ENCODE results near the gene CLEC3B. TPM values are rescaled to one million over a fixed set of nuclear protein-coding genes. Genes with fewer than 3 reads are reported as not detected.
A peak's percentile ranks its signal among the peaks of the same experiment; 100 is the strongest.

Gene CLEC3B
- total RNA-seq, 2 experiments from 2014 or later = not detected

DNA sequence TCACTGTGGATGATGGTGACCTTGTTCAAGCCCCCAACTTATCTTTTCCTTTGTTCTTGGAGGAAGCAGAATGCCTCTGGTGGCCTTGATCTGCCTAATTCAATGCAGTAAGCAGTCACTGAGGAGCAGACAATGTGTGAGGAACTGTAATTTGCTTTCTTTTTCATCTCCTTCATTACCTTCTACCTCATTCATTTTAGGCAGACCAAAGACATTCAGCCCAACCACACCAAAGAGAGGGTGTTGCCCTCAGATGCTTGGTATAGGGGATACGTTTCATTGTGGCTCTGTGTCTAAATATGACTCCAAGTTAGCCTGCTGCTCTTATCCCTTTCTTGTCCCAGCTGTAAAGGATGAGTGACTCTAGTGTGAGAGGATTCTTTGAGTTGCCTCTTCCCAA lies 34.8 kb upstream of the CLEC3B start:
- Mint-ChIP-seq H3K9me3 (ENCODE audit: low read depth) (no peaks in the 10 kb centered on the region), H3K4me1 (peaks cover 52% of the 10 kb centered on the region), H3K27ac (no peak overlapping the region), H3K36me3 (ENCODE audit: low read depth) (peaks cover 55% of the 10 kb centered on the region), H3K4me3 (no peak overlapping the region), H3K27me3 (no peaks in the 10 kb centered on the region)
- intact Hi-C loops (cut with DNase I, micrococcal nuclease) = no loop called here
- CTCF ChIA-PET = interaction anchor here (1.4 to 1.9 kb wide), 3 partner anchors 9 to 45 kb away, joined by 3 to 16 read pairs (median 10); partner anchors contain the start of genes EXOSC7 and ZDHHC3
- DNase-seq (no peak), ATAC-seq (no peak)
- POLR2A ChIA-PET = interaction anchor here (1.1 kb wide), 1 partner anchor 15 kb away, joined by 3 read pairs; the partner anchor contains the start of gene EXOSC7

GRCh38 chr3:44992555-44993470 lies 33.3 kb upstream of the CLEC3B start:
- CTCF ChIA-PET = interaction anchor here (0.6 to 2.5 kb wide), 11 partner anchors 9 to 176 kb away, joined by 3 to 16 read pairs (median 3); partner anchors contain the start of genes EXOSC7 and ZDHHC3
- Mint-ChIP-seq H3K36me3 (ENCODE audit: low read depth) (peaks cover 68% of the 10 kb centered on the region), H3K4me3 (no peak overlapping the region), H3K9me3 (ENCODE audit: low read depth) (no peaks in the 10 kb centered on the region), H3K4me1 (peaks cover 57% of the 10 kb centered on the region), H3K27ac (no peak overlapping the region), H3K27me3 (no peaks in the 10 kb centered on the region)
- intact Hi-C loops (cut with DNase I, micrococcal nuclease) = no loop called here
- POLR2A ChIA-PET = interaction anchor here (1.1 kb wide), 1 partner anchor 16 kb away, joined by 3 read pairs; the partner anchor contains the start of gene EXOSC7
- DNase-seq (peak; percentile 51), ATAC-seq (no peak)

DNA sequence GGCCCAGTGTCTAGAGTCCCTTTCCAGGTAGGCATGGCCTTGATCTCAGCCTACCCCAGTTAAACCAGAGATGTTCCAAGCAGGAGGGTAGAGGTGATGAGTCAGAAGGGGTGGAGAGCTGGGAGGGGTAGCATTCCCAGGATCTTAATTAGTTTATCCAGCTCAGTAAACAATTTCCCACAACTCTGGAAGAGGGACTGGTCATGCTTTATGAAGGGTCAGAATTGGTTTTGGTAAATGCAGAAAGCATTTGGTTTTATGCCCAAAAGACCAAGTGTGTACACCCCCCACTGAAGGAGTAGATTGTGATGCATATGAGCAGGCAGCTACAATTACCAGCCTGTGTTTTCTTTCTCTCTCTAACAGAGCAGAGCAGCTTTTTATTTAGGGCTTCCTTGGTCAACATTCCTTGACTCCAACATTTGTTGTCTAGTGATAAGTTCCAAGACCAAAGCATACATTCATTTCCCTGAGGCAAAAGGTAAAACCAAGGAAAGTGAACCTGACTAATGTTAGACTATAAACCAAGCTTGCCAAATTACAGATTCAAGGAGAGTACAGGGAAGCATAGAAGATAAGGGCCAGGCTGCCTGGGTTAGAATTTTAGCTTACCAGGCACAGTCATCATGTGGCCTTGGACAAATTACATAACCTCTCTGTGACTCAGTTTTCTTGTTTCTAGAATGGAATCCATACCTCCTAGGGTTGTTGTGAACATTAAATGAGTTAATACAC lies 32.5 kb upstream of the CLEC3B start:
- Mint-ChIP-seq H3K9me3 (ENCODE audit: low read depth) (no peaks in the 10 kb centered on the region), H3K4me1 (peaks cover 57% of the 10 kb centered on the region), H3K36me3 (ENCODE audit: low read depth) (peaks cover 71% of the 10 kb centered on the region), H3K27ac (no peak overlapping the region), H3K4me3 (no peak overlapping the region), H3K27me3 (no peaks in the 10 kb centered on the region)
- intact Hi-C loops (cut with DNase I, micrococcal nuclease) = no loop called here
- ChIA-PET CTCF (interaction anchor here (0.6 to 2.5 kb wide), 6 partner anchors 8 to 44 kb away, joined by 3 to 11 read pairs (median 3); no protein-coding TSS in a partner anchor), POLR2A (interaction anchor here (0.6 to 0.7 kb wide), 2 partner anchors 259 to 1254 kb away, joined by 3 to 6 read pairs; no protein-coding TSS in a partner anchor)
- no peak for ATAC-seq
- DNase-seq = no peak

- Mint-ChIP-seq H3K27me3 (no peaks in the 10 kb centered on the region), H3K27ac (peak overlapping the region; percentile 49), H3K36me3 (ENCODE audit: low read depth) (peaks cover 69% of the 10 kb centered on the region), H3K4me3 (no peak overlapping the region), H3K9me3 (ENCODE audit: low read depth) (no peaks in the 10 kb centered on the region), H3K4me1 (peaks cover 57% of the 10 kb centered on the region)
- CTCF ChIA-PET = interaction anchor here (1.2 kb wide), 1 partner anchor 665 kb away, joined by 3 read pairs; no protein-coding TSS in a partner anchor
- intact Hi-C loops (cut with DNase I, micrococcal nuclease) = no loop called here
- DNase-seq = no peak
- POLR2A ChIA-PET = no interaction called here
- no peak for ATAC-seq
These were observed 30.8 kb upstream of the CLEC3B start for GRCh38 chr3:44995142-44995770.

- peak overlapping the region; percentile 75 for H3K27ac Mint-ChIP-seq
- intact Hi-C loops (cut with DNase I, micrococcal nuclease) = loop anchor here in 1 of 2 experiments (1.0 kb wide), 1 partner anchor 16 kb away; no protein-coding TSS in a partner anchor
- POLR2A ChIA-PET = no interaction called here
- peaks cover 48% of the 10 kb centered on the region for H3K4me1 Mint-ChIP-seq
- peaks cover 65% of the 10 kb centered on the region for H3K36me3 Mint-ChIP-seq (ENCODE audit: low read depth)
- peak; percentile 93 for ATAC-seq
- no peak overlapping the region for H3K4me3 Mint-ChIP-seq
- CTCF ChIA-PET = interaction anchor here (0.6 to 1.2 kb wide), 7 partner anchors 9 to 664 kb away, joined by 3 to 7 read pairs (median 3); no protein-coding TSS in a partner anchor
- no peaks in the 10 kb centered on the region for H3K27me3 Mint-ChIP-seq
- H3K9me3 Mint-ChIP-seq (ENCODE audit: low read depth) = no peaks in the 10 kb centered on the region
- DNase-seq = no peak
These were observed 29.5 kb upstream of the CLEC3B start for GRCh38 chr3:44996556-44996969.

- H3K4me1 Mint-ChIP-seq = peaks cover 32% of the 10 kb centered on the region
These were observed 26.3 kb upstream of the CLEC3B start for GRCh38 chr3:44999782-45000181.

GRCh38 chr3:45000823-45001222 lies 25.3 kb upstream of the CLEC3B start:
- ChIA-PET CTCF (interaction anchor here (0.8 kb wide), 1 partner anchor 15 kb away, joined by 4 read pairs; no protein-coding TSS in a partner anchor), POLR2A (interaction anchor here (0.7 kb wide), 1 partner anchor 239 kb away, joined by 3 read pairs; no protein-coding TSS in a partner anchor)
- Mint-ChIP-seq H3K27me3 (no peaks in the 10 kb centered on the region), H3K36me3 (ENCODE audit: low read depth) (peaks cover 69% of the 10 kb centered on the region), H3K27ac (no peak overlapping the region), H3K4me1 (peaks cover 34% of the 10 kb centered on the region), H3K4me3 (no peak overlapping the region), H3K9me3 (ENCODE audit: low read depth) (no peaks in the 10 kb centered on the region)
- no peak for ATAC-seq
- DNase-seq = no peak
- intact Hi-C loops (cut with DNase I, micrococcal nuclease) = loop anchor here in 1 of 2 experiments (10.0 kb wide), 1 partner anchor 466 kb away; no protein-coding TSS in a partner anchor

More at GRCh38 chr3:44999782-45000181, 26.3 kb upstream of the CLEC3B start:
- CTCF ChIA-PET = interaction anchor here (0.6 kb wide), 1 partner anchor 11 kb away, joined by 3 read pairs; no protein-coding TSS in a partner anchor
- Mint-ChIP-seq H3K9me3 (ENCODE audit: low read depth) (no peaks in the 10 kb centered on the region), H3K36me3 (ENCODE audit: low read depth) (peaks cover 65% of the 10 kb centered on the region), H3K4me3 (no peak overlapping the region), H3K27ac (peak overlapping the region; percentile 14), H3K27me3 (no peaks in the 10 kb centered on the region)
- intact Hi-C loops (cut with DNase I, micrococcal nuclease) = loop anchor here in 1 of 2 experiments (10.0 kb wide), 1 partner anchor 465 kb away; no protein-coding TSS in a partner anchor
- ATAC-seq (no peak), DNase-seq (no peak)
- POLR2A ChIA-PET = no interaction called here

GRCh38 chr3:45001738-45002137 lies 24.4 kb upstream of the CLEC3B start:
- ChIA-PET POLR2A (interaction anchor here (0.7 kb wide), 1 partner anchor 239 kb away, joined by 3 read pairs; no protein-coding TSS in a partner anchor), CTCF (interaction anchor here (0.8 to 1.9 kb wide), 2 partner anchors 8 to 14 kb away, joined by 4 to 11 read pairs; no protein-coding TSS in a partner anchor)
- Mint-ChIP-seq H3K4me3 (no peak overlapping the region), H3K36me3 (ENCODE audit: low read depth) (peaks cover 65% of the 10 kb centered on the region), H3K9me3 (ENCODE audit: low read depth) (no peaks in the 10 kb centered on the region), H3K27me3 (no peaks in the 10 kb centered on the region), H3K4me1 (peaks cover 26% of the 10 kb centered on the region), H3K27ac (no peak overlapping the region)
- intact Hi-C loops (cut with DNase I, micrococcal nuclease) = loop anchor here in 1 of 2 experiments (10.0 kb wide), 1 partner anchor 467 kb away; no protein-coding TSS in a partner anchor
- DNase-seq (no peak), ATAC-seq (no peak)

DNA sequence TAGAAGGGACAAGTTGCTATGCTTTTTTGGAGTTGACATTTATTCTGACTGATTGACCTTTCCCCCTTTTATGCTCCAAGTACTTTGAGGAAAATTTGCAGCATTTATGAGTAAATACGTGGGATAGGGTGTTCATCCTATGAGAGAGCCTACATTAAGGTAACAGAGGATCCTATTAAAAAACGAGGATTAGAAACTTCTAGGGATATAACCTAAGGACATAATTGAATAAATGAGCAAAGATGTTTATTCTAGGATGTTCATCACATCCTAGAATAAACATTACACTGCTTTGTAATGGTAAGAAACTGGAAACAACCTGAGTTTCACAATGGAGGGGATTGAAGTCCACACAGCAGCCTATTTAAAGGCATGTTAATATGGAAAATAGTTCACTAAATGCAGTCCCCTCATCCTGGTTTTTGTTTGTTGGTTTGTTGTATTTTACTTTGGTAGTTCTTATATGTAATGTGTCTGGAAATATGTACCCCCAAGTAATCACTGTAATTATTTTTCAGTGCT lies 23.9 kb upstream of the CLEC3B start:
- DNase-seq = no peak
- ChIA-PET POLR2A (no interaction called here), CTCF (interaction anchor here (1.9 kb wide), 1 partner anchor 9 kb away, joined by 11 read pairs; no protein-coding TSS in a partner anchor)
- Mint-ChIP-seq H3K36me3 (ENCODE audit: low read depth) (peaks cover 65% of the 10 kb centered on the region), H3K4me3 (no peak overlapping the region), H3K9me3 (ENCODE audit: low read depth) (no peaks in the 10 kb centered on the region), H3K27ac (no peak overlapping the region), H3K27me3 (no peaks in the 10 kb centered on the region), H3K4me1 (peaks cover 26% of the 10 kb centered on the region)
- intact Hi-C loops (cut with DNase I, micrococcal nuclease) = loop anchor here in 1 of 2 experiments (10.0 kb wide), 1 partner anchor 467 kb away; no protein-coding TSS in a partner anchor
- ATAC-seq = no peak

- DNase-seq (no peak), ATAC-seq (no peak)
- Mint-ChIP-seq H3K9me3 (ENCODE audit: low read depth) (no peaks in the 10 kb centered on the region), H3K27me3 (no peaks in the 10 kb centered on the region), H3K27ac (no peak overlapping the region), H3K4me3 (no peak overlapping the region), H3K4me1 (peaks cover 22% of the 10 kb centered on the region), H3K36me3 (ENCODE audit: low read depth) (peaks cover 64% of the 10 kb centered on the region)
- ChIA-PET POLR2A (no interaction called here), CTCF (interaction anchor here (1.9 kb wide), 1 partner anchor 9 kb away, joined by 11 read pairs; no protein-coding TSS in a partner anchor)
- intact Hi-C loops (cut with DNase I, micrococcal nuclease) = loop anchor here in 1 of 2 experiments (10.0 kb wide), 1 partner anchor 468 kb away; no protein-coding TSS in a partner anchor
These were observed 23.4 kb upstream of the CLEC3B start for GRCh38 chr3:45002720-45003119.

All from activated CD4-positive, alpha-beta T cell treated with anti-CD3 and anti-CD28 coated beads for 36 hours (primary cell).